Prostate gland (tissue), 2 donors: ENCODE data around the gene C3orf20. TPM values are rescaled to one million over a fixed set of nuclear protein-coding genes. Genes with fewer than 3 reads are reported as not detected.

Experiments used
- DNase-seq: peaks from one replicate; pipeline ENCODE4 v3.0.0-alpha.2; 2019; ENCODE audit warnings: low spot score
- H3K27ac ChIP-seq, 2 donors: fragments of 200-600 bp; sonication (generic); 2 replicates each; pipeline ENCODE4 v1.5.1; 2017 to 2019
- H3K27me3 ChIP-seq: fragments of 200-600 bp; sonication (generic); replicated peaks from 2 replicates; pipeline ENCODE4 v1.5.1; 2019; ENCODE audit not compliant: insufficient read depth
- H3K36me3 ChIP-seq, 2 donors: fragments of 200-600 bp; sonication (generic); 1 replicate in 1 of 2; 2 replicates in 1 of 2; pipeline versions ENCODE4 v1.5.1 to v1.8.1; 2017 to 2019
- H3K4me1 ChIP-seq: fragments of 200-600 bp; sonication (generic); replicated peaks from 2 replicates; pipeline ENCODE4 v1.5.1; 2019
- H3K4me3 ChIP-seq, 2 donors: fragments of 200-600 bp; sonication (generic); 2 replicates each; pipeline ENCODE4 v1.5.1; 2017 to 2019
- H3K9me3 ChIP-seq: fragments of 200-600 bp; sonication (generic); 2 replicates; pipeline ENCODE4 v1.5.1; 2017
- CTCF ChIP-seq, 4 experiments: fragments of 200-600 bp in 2 of 4; fragments of 450-650 bp in 2 of 4; sonication (generic) in 2 of 4; IDR thresholded peaks; 1 replicate in 3 of 4; 2 replicates in 1 of 4; pipeline ENCODE4 v1.5.1; 2016 to 2019; ENCODE audit warnings: antibody characterized with exemption in 4 of 4, mild to moderate bottlenecking in 2 of 4, moderate library complexity in 2 of 4
- POLR2A ChIP-seq: fragments of 450-650 bp; IDR thresholded peaks from one replicate; pipeline ENCODE4 v1.6.1; 2016; ENCODE audit warnings: antibody characterized with exemption, mild to moderate bottlenecking
- POLR2AphosphoS5 ChIP-seq: sonication (generic); formaldehyde crosslinking; IDR thresholded peaks from one replicate; pipeline ENCODE4 v1.6.1; 2017; ENCODE audit warnings: antibody characterized with exemption
- WGBS: methylation state at CpG from one replicate; pipeline ENCODE4 v1.1.5; 2018; 5-methylcytosine and 5-hydroxymethylcytosine counted together
- intact Hi-C: fragments of 100-400 bp; cut with DNase I; formaldehyde crosslinking; loops from one replicate; pipeline ENCODE4 v1.14.2; 2022
- total RNA-seq, 2 donors: library from RNA; depleted of rRNA; stranded (reverse); fragments of >200 nt; gene quantifications; one replicate each; pipeline ENCODE4 v1.1.0, GENCODE V29; 2016

The C3orf20 gene
- total RNA-seq, 2 donors from 2014 or later = 0.28 TPM; not detected in 1

GRCh38 chr3:14770591-14770990, 95.7 kb downstream of the C3orf20 start:
- no peak for DNase-seq
- intact Hi-C loops = no loop called here
- no peak for TF ChIP-seq POLR2A
- no peak for TF ChIP-seq POLR2AphosphoS5
- TF ChIP-seq CTCF (IDR thresholded peaks at IDR 0.05) = no peak

GRCh38 chr3:14771593-14772497, 96.9 kb downstream of the C3orf20 start:
- no peak overlapping the region for H3K4me3 ChIP-seq
- intact Hi-C loops = no loop called here
- H3K4me1 ChIP-seq = no peaks in the 10 kb centered on the region
- WGBS = 86% methylated on average over 18 of the region's 18 CpGs
- no peak overlapping the region for H3K27ac ChIP-seq
- H3K36me3 ChIP-seq = no peaks in the 10 kb centered on the region
- DNase-seq = no peak
- TF ChIP-seq POLR2A (no peak), POLR2AphosphoS5 (no peak), CTCF (IDR thresholded peaks at IDR 0.05) (no peak)
- H3K27me3 ChIP-seq = no peaks in the 10 kb centered on the region
- H3K9me3 ChIP-seq = no peaks in the 10 kb centered on the region

More at GRCh38 chr3:14770591-14770990, 95.7 kb downstream of the C3orf20 start:
- Histone ChIP-seq H3K4me3 (no peak overlapping the region), H3K36me3 (no peaks in the 10 kb centered on the region), H3K4me1 (no peaks in the 10 kb centered on the region), H3K27ac (no peak overlapping the region), H3K27me3 (no peaks in the 10 kb centered on the region), H3K9me3 (no peaks in the 10 kb centered on the region)
- 95% methylated on average over 7 of the region's 7 CpGs for WGBS

GRCh38 chr3:14772533-14773138, 97.7 kb downstream of the C3orf20 start:
- no peaks in the 10 kb centered on the region for H3K27me3 ChIP-seq
- intact Hi-C loops = no loop called here
- no peaks in the 10 kb centered on the region for H3K36me3 ChIP-seq
- H3K9me3 ChIP-seq = no peaks in the 10 kb centered on the region
- 89% methylated on average over 16 of the region's 16 CpGs for WGBS
- TF ChIP-seq POLR2AphosphoS5 (no peak), POLR2A (no peak), CTCF (IDR thresholded peaks at IDR 0.05) (no peak)
- no peak overlapping the region for H3K4me3 ChIP-seq
- H3K4me1 ChIP-seq = no peaks in the 10 kb centered on the region
- no peak overlapping the region for H3K27ac ChIP-seq
- DNase-seq = no peak

- H3K9me3 ChIP-seq = no peaks in the 10 kb centered on the region
- no peak for DNase-seq
- H3K27ac ChIP-seq = no peak overlapping the region
- intact Hi-C loops = no loop called here
- no peaks in the 10 kb centered on the region for H3K27me3 ChIP-seq
- H3K4me3 ChIP-seq = no peak overlapping the region
- no peaks in the 10 kb centered on the region for H3K4me1 ChIP-seq
- TF ChIP-seq CTCF (IDR thresholded peaks at IDR 0.05) = no peak
- TF ChIP-seq POLR2AphosphoS5 = no peak
- TF ChIP-seq POLR2A = no peak
- no peaks in the 10 kb centered on the region for H3K36me3 ChIP-seq
These were observed 98.3 kb downstream of the C3orf20 start for GRCh38 chr3:14773281-14773680.
